ENCODE measurements around the gene STX19. TPM values are rescaled to one million over a fixed set of nuclear protein-coding genes. Genes with fewer than 3 reads are reported as not detected.

STX19 gene
- polyA plus RNA-seq, 3 donors, result not detected

GRCh38 chr3:93981649-93982048 lies 46.7 kb downstream of the STX19 start:
- Histone ChIP-seq H2AFZ (ENCODE audit: insufficient read depth, low read depth, low read length, poor library complexity, severe bottlenecking) (no peak overlapping the region), H4K20me1 (ENCODE audit: insufficient read depth, low read length) (no peaks in the 10 kb centered on the region), H3K36me3 (replicated peaks in 1 of 2; ENCODE audit: control insufficient read depth in 1 of 2, insufficient read depth in 2 of 2, low read length in 2 of 2) (no peaks in the 10 kb centered on the region), H3K27me3 (ENCODE audit: control insufficient read depth in 2 of 2, insufficient read depth in 2 of 2, low read length in 2 of 2) (no peaks in the 10 kb centered on the region), H3K79me2 (ENCODE audit: insufficient read depth, low read length) (no peaks in the 10 kb centered on the region), H3K27ac (ENCODE audit: low read depth in 1 of 2, low read length in 2 of 2) (no peak overlapping the region), H3K4me2 (replicated peaks; ENCODE audit: extremely low read depth, low read length, poor library complexity, severe bottlenecking) (no peak overlapping the region), H3K9me3 (replicated peaks in 1 of 2; ENCODE audit: control insufficient read depth in 1 of 2, insufficient read depth in 1 of 2, low read length in 2 of 2) (no peaks in the 10 kb centered on the region), H3K4me3 (replicated peaks in 1 of 3; ENCODE audit: low read depth in 2 of 3, low read length in 3 of 3) (no peak overlapping the region), H3K4me1 (ENCODE audit: control insufficient read depth in 1 of 2, insufficient read depth in 2 of 2, low read length in 2 of 2) (peaks cover 10 to 14% of the 10 kb centered on the region in 2 donors), H3K9ac (ENCODE audit: insufficient read depth, low read length, poor library complexity, severe bottlenecking) (no peak overlapping the region)
- no peak for TF ChIP-seq CTCF (IDR thresholded peaks at IDR 0.05)
- peaks cover 0 to 2% (median 0%) of the 10 kb centered on the region in 7 donors for H3K9me3 Mint-ChIP-seq
- 97% methylated on average over 4 of the region's 13 CpGs for WGBS (ENCODE audit: insufficient coverage)
- peaks cover 15% of the 10 kb centered on the region for H3K4me1 Mint-ChIP-seq
- no peak for DNase-seq
- no peak overlapping the region for H3K4me3 Mint-ChIP-seq
- H3K27me3 Mint-ChIP-seq (ENCODE audit: low read depth in 3 of 3), result peaks cover 0 to 3% (median 0%) of the 10 kb centered on the region in 3 donors
- peak overlapping the region in 1 of 7 donors; percentile 45 for H3K27ac Mint-ChIP-seq
- no peaks in the 10 kb centered on the region for H3K36me3 Mint-ChIP-seq
- intact Hi-C loops (cut with micrococcal nuclease), result loop anchor here in 1 of 2 donors (5.0 kb wide), 1 partner anchor 81 kb away; the partner anchor contains the start of genes DHFR2 and NSUN3

GRCh38 chr3:93979850-93980676 lies 48.3 kb downstream of the STX19 start, which contains the start of gene ARL13B:
ARL13B (plus strand) TSS chr3:93980155; CDS start chr3:93980424, 269 bp downstream.
- peaks cover 0 to 3% (median 0%) of the 10 kb centered on the region in 3 donors for H3K27me3 Mint-ChIP-seq (ENCODE audit: low read depth in 3 of 3)

More at GRCh38 chr3:93979850-93980676, 48.3 kb downstream of the STX19 start, which contains the start of gene ARL13B:
- intact Hi-C loops (cut with micrococcal nuclease), result loop anchor here in 1 of 2 donors (5.0 kb wide), 1 partner anchor 82 kb away; the partner anchor contains the start of genes DHFR2 and NSUN3
- Mint-ChIP-seq H3K27ac (peak within 1 kb of the TSS; percentile 87 to 96 (median 95)), H3K4me1 (peaks cover 15% of the 10 kb centered on the region), H3K36me3 (no peaks in the 10 kb centered on the region), H3K4me3 (peak within 1 kb of the TSS; percentile 87 to 89), H3K9me3 (peaks cover 0 to 2% (median 0%) of the 10 kb centered on the region in 7 donors)
- Histone ChIP-seq H2AFZ (ENCODE audit: insufficient read depth, low read depth, low read length, poor library complexity, severe bottlenecking) (peak within 1 kb of the TSS; percentile 93), H3K27ac (ENCODE audit: low read depth in 1 of 2, low read length in 2 of 2) (peak within 1 kb of the TSS; percentile 86 to 95), H3K36me3 (replicated peaks in 1 of 2; ENCODE audit: control insufficient read depth in 1 of 2, insufficient read depth in 2 of 2, low read length in 2 of 2) (no peaks in the 10 kb centered on the region), H3K9ac (ENCODE audit: insufficient read depth, low read length, poor library complexity, severe bottlenecking) (peak within 1 kb of the TSS; percentile 73), H3K4me3 (replicated peaks in 1 of 3; ENCODE audit: low read depth in 2 of 3, low read length in 3 of 3) (peak within 1 kb of the TSS; percentile 49 to 95 (median 90)), H3K79me2 (ENCODE audit: insufficient read depth, low read length) (no peaks in the 10 kb centered on the region), H3K9me3 (replicated peaks in 1 of 2; ENCODE audit: control insufficient read depth in 1 of 2, insufficient read depth in 1 of 2, low read length in 2 of 2) (no peaks in the 10 kb centered on the region), H3K4me1 (ENCODE audit: control insufficient read depth in 1 of 2, insufficient read depth in 2 of 2, low read length in 2 of 2) (peaks cover 10 to 14% of the 10 kb centered on the region in 2 donors), H3K27me3 (ENCODE audit: control insufficient read depth in 2 of 2, insufficient read depth in 2 of 2, low read length in 2 of 2) (no peaks in the 10 kb centered on the region), H3K4me2 (replicated peaks; ENCODE audit: extremely low read depth, low read length, poor library complexity, severe bottlenecking) (peak within 1 kb of the TSS; percentile 92), H4K20me1 (ENCODE audit: insufficient read depth, low read length) (no peaks in the 10 kb centered on the region)
- DNase-seq, result peak; percentile 95 to 98 (median 96)
- WGBS (ENCODE audit: insufficient coverage), result under 1% methylated on average over 53 of the region's 66 CpGs
- TF ChIP-seq CTCF (IDR thresholded peaks at IDR 0.05), result no peak

All from CD14-positive monocyte (primary cell).